Right lobe of liver (tissue), 4 donors: ENCODE measurements around the gene ZNRF4.

Source experiments
- POLR2A ChIP-seq: fragments of 450-650 bp; IDR thresholded peaks from one replicate; pipeline ENCODE4 v1.6.1; 2017; ENCODE audit warnings: antibody characterized with exemption, mild to moderate bottlenecking
- TF ChIP-seq, protein P1 (sequence below), 4 donors: fragments of 200-600 bp in 3 of 4; fragments of 450-650 bp in 1 of 4; IDR thresholded peaks; one replicate each; pipeline versions ENCODE4 v1.5.1 to v1.8.0; 2016 to 2022; ENCODE audit warnings: antibody characterized with exemption in 4 of 4, mild to moderate bottlenecking in 2 of 4
- donor health status: DM: no; HTN: no; CAD: no.
- donor health status: DM: no; HTN: no; CAD: no.
- donor health status: DM: no; HTN: yes; CAD: no.

DNA sequence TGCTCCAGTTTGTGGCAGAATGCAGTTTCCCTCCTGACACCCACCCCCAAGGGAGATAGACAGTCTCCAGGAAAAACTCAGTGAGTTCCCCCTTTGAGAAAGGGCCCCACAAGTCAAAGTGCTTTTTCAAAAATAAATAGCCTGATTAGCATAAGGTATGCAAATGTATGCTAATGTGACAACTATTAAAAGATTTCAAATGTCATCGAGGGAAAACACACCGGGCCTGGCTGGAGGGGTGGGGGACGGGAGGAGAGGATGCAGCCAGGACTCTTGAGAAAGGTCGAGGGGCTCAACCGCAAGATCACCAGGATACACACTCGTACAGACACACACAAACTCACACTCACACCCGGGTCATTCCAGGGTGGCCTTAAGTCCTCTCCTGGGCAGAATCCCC is 34.3 kb upstream of the ZNRF4 start:
- TF ChIP-seq, protein P1, sequence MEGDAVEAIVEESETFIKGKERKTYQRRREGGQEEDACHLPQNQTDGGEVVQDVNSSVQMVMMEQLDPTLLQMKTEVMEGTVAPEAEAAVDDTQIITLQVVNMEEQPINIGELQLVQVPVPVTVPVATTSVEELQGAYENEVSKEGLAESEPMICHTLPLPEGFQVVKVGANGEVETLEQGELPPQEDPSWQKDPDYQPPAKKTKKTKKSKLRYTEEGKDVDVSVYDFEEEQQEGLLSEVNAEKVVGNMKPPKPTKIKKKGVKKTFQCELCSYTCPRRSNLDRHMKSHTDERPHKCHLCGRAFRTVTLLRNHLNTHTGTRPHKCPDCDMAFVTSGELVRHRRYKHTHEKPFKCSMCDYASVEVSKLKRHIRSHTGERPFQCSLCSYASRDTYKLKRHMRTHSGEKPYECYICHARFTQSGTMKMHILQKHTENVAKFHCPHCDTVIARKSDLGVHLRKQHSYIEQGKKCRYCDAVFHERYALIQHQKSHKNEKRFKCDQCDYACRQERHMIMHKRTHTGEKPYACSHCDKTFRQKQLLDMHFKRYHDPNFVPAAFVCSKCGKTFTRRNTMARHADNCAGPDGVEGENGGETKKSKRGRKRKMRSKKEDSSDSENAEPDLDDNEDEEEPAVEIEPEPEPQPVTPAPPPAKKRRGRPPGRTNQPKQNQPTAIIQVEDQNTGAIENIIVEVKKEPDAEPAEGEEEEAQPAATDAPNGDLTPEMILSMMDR (IDR thresholded peaks at IDR 0.05) = no peak
- TF ChIP-seq POLR2A = no peak
